PC-9 (cell line): Measurements from ENCODE around the gene PACRG.

ENCODE experiments used
- CTCF ChIP-seq: fragments of 200-600 bp; sonication (generic); conservative IDR thresholded peaks from 2 replicates; pipeline ENCODE4 v1.6.1; 2017; ENCODE audit warnings: mixed run types, antibody characterized with exemption, mild to moderate bottlenecking, moderate library complexity
- EZH2 ChIP-seq: fragments of 200-600 bp; sonication (generic); IDR thresholded peaks from 2 replicates; pipeline ENCODE4 v1.8.0; 2017; ENCODE audit warnings: antibody characterized with exemption, low read depth

- TF ChIP-seq CTCF (no peak), EZH2 (no peak)
Measured at GRCh38 chr6:163296835-163297519, 569.2 kb downstream of the PACRG start.
